Bronchial epithelial cell (primary cell): ENCODE measurements around the gene TNFAIP8. TPM values are rescaled to one million over a fixed set of nuclear protein-coding genes. Genes with fewer than 3 reads are reported as not detected.

Experiments used
- DNase-seq: peaks from one replicate; pipeline ENCODE4 v3.0.0-alpha.2; 2010; ENCODE audit warnings: low read depth
- FAIRE-seq: peaks from 2 replicates; lab custom pipeline; 2011; peaks lifted over from hg19 to GRCh38; lab: Jason Lieb, UNC
- H3K27me3 ChIP-seq: 2 replicates; pipeline ENCODE4 v1.5.1; 2011; ENCODE audit warnings: low read length; ENCODE audit not compliant: control insufficient read depth, insufficient read depth
- H3K36me3 ChIP-seq: 2 replicates; pipeline ENCODE4 v1.5.1; 2011; ENCODE audit warnings: low read length; ENCODE audit not compliant: control insufficient read depth, insufficient read depth
- H3K4me3 ChIP-seq: 2 replicates; pipeline ENCODE4 v1.5.1; 2011; ENCODE audit warnings: mild to moderate bottlenecking, low read depth, low read length, control low read depth
- CTCF ChIP-seq: IDR thresholded peaks from 2 replicates; pipeline ENCODE4 v1.5.1; 2011; ENCODE audit warnings: mild to moderate bottlenecking, moderate library complexity, low read length, control low read depth, inconsistent platforms; ENCODE audit not compliant: insufficient read depth, severe bottlenecking
- total RNA-seq: library from RNA; depleted of rRNA; stranded (reverse); fragments of >200 nt; gene quantifications from 2 replicates; pipeline ENCODE4 v1.2.1, GENCODE V29; 2014

Gene TNFAIP8
- total RNA-seq, 1 donor from 2014 or later: 51.9 TPM

- Histone ChIP-seq H3K36me3 (no peaks in the 10 kb centered on the region), H3K27me3 (no peaks in the 10 kb centered on the region), H3K4me3 (no peak overlapping the region)
- no peak for DNase-seq
- no peak for FAIRE-seq
- no peak for TF ChIP-seq CTCF
These were observed 26.2 kb upstream of the TNFAIP8 start for GRCh38 chr5:119329666-119330065.

- Histone ChIP-seq H3K4me3 (no peak overlapping the region), H3K36me3 (no peaks in the 10 kb centered on the region), H3K27me3 (no peaks in the 10 kb centered on the region)
- no peak for TF ChIP-seq CTCF
- FAIRE-seq (no peak), DNase-seq (peak; percentile 85)
These were observed 25.2 kb upstream of the TNFAIP8 start for GRCh38 chr5:119330367-119331183.

GRCh38 chr5:119331566-119332095 lies 24.2 kb upstream of the TNFAIP8 start:
- DNase-seq (no peak), FAIRE-seq (no peak)
- H3K36me3 ChIP-seq: peaks cover 2% of the 10 kb centered on the region
- no peak for TF ChIP-seq CTCF
- H3K4me3 ChIP-seq: no peak overlapping the region
- H3K27me3 ChIP-seq: no peaks in the 10 kb centered on the region

DNA sequence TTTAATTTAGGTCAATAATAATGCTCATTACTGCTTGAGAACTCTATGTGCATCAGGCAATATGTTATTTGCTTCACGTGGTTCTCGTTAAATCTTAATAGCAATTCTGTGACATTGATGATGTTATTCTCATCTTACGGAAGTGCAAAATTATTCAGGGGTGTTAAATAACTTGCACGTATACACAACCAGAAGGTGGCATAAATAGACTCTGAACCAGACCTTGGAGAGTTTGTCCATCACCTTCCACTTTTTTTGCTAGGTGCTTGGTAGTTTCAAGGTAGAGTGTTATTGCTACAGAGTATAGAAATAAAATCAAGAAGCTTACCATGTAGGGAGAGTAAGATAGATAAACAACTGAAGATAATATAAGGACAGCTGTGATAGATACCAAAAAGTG lies 23.6 kb upstream of the TNFAIP8 start:
- FAIRE-seq (no peak), DNase-seq (no peak)
- H3K36me3 ChIP-seq: peaks cover 2% of the 10 kb centered on the region
- H3K27me3 ChIP-seq: no peaks in the 10 kb centered on the region
- no peak for TF ChIP-seq CTCF
- no peak overlapping the region for H3K4me3 ChIP-seq

- FAIRE-seq (no peak), DNase-seq (peak; percentile 95)
- Histone ChIP-seq H3K4me3 (peak overlapping the region; percentile 45), H3K27me3 (no peaks in the 10 kb centered on the region), H3K36me3 (peaks cover 2% of the 10 kb centered on the region)
- no peak for TF ChIP-seq CTCF
These were observed 22.8 kb upstream of the TNFAIP8 start for GRCh38 chr5:119332978-119333401.
